Measurements from ENCODE around the gene PCDHB9. TPM values are rescaled to one million over a fixed set of nuclear protein-coding genes. Genes with fewer than 3 reads are reported as not detected.

Gene PCDHB9
- total and polyA plus RNA-seq, 2 experiments from 2014 or later = 0.27 to 0.63 TPM

GRCh38 chr5:141149812-141150211 is 37.1 kb upstream of the PCDHB9 start, which contains the start of gene PCDHB6 (continued):
- TF ChIP-seq, protein P1, sequence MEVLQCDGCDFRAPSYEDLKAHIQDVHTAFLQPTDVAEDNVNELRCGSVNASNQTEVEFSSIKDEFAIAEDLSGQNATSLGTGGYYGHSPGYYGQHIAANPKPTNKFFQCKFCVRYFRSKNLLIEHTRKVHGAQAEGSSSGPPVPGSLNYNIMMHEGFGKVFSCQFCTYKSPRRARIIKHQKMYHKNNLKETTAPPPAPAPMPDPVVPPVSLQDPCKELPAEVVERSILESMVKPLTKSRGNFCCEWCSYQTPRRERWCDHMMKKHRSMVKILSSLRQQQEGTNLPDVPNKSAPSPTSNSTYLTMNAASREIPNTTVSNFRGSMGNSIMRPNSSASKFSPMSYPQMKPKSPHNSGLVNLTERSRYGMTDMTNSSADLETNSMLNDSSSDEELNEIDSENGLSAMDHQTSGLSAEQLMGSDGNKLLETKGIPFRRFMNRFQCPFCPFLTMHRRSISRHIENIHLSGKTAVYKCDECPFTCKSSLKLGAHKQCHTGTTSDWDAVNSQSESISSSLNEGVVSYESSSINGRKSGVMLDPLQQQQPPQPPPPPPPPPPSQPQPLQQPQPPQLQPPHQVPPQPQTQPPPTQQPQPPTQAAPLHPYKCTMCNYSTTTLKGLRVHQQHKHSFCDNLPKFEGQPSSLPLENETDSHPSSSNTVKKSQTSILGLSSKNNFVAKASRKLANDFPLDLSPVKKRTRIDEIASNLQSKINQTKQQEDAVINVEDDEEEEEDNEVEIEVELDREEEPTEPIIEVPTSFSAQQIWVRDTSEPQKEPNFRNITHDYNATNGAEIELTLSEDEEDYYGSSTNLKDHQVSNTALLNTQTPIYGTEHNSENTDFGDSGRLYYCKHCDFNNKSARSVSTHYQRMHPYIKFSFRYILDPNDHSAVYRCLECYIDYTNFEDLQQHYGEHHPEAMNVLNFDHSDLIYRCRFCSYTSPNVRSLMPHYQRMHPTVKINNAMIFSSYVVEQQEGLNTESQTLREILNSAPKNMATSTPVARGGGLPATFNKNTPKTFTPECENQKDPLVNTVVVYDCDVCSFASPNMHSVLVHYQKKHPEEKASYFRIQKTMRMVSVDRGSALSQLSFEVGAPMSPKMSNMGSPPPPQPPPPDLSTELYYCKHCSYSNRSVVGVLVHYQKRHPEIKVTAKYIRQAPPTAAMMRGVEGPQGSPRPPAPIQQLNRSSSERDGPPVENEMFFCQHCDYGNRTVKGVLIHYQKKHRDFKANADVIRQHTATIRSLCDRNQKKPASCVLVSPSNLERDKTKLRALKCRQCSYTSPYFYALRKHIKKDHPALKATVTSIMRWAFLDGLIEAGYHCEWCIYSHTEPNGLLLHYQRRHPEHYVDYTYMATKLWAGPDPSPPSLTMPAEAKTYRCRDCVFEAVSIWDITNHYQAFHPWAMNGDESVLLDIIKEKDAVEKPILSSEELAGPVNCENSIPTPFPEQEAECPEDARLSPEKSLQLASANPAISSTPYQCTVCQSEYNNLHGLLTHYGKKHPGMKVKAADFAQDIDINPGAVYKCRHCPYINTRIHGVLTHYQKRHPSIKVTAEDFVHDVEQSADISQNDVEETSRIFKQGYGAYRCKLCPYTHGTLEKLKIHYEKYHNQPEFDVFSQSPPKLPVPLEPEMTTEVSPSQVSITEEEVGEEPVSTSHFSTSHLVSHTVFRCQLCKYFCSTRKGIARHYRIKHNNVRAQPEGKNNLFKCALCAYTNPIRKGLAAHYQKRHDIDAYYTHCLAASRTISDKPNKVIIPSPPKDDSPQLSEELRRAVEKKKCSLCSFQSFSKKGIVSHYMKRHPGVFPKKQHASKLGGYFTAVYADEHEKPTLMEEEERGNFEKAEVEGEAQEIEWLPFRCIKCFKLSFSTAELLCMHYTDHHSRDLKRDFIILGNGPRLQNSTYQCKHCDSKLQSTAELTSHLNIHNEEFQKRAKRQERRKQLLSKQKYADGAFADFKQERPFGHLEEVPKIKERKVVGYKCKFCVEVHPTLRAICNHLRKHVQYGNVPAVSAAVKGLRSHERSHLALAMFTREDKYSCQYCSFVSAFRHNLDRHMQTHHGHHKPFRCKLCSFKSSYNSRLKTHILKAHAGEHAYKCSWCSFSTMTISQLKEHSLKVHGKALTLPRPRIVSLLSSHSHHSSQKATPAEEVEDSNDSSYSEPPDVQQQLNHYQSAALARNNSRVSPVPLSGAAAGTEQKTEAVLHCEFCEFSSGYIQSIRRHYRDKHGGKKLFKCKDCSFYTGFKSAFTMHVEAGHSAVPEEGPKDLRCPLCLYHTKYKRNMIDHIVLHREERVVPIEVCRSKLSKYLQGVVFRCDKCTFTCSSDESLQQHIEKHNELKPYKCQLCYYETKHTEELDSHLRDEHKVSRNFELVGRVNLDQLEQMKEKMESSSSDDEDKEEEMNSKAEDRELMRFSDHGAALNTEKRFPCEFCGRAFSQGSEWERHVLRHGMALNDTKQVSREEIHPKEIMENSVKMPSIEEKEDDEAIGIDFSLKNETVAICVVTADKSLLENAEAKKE (CRISPR knock-in tag; IDR thresholded peaks at IDR 0.05) = no peak

GRCh38 chr5:141150224-141150992 is 36.6 kb upstream of the PCDHB9 start:
- H3K9me2 ChIP-seq (ENCODE audit: insufficient read depth) = no peaks in the 10 kb centered on the region
- H3K4me1 Mint-ChIP-seq = no peaks in the 10 kb centered on the region
- H2AFZ ChIP-seq = no peak overlapping the region
- no peak overlapping the region for H3K4me3 Mint-ChIP-seq
- H3F3A ChIP-seq (replicated peaks; ENCODE audit: low read depth) = no peaks in the 10 kb centered on the region
- no peaks in the 10 kb centered on the region for H3K4me1 ChIP-seq (ENCODE audit: insufficient read depth)
- ATAC-seq (no peak), DNase-seq (ENCODE audit: low spot score) (no peak)
- no peaks in the 10 kb centered on the region for H3K36me3 ChIP-seq (ENCODE audit: insufficient read depth)
- H3K27ac Mint-ChIP-seq = no peak overlapping the region
- H3K27ac ChIP-seq (ENCODE audit: low read depth) = no peak overlapping the region
- H3K27me3 Mint-ChIP-seq (ENCODE audit: insufficient read depth, low read depth, poor library complexity) = peaks cover 2% of the 10 kb centered on the region
- peaks cover 22% of the 10 kb centered on the region for H3K36me3 Mint-ChIP-seq (ENCODE audit: low read depth)
- no peaks in the 10 kb centered on the region for H3K79me2 ChIP-seq (replicated peaks; ENCODE audit: insufficient read depth)
- H3K4me3 ChIP-seq = no peak overlapping the region
- H3K27me3 ChIP-seq (ENCODE audit: insufficient read depth) = no peaks in the 10 kb centered on the region
- H3K9me3 Mint-ChIP-seq = peaks cover 23% of the 10 kb centered on the region
- H4K20me1 ChIP-seq (replicated peaks; ENCODE audit: insufficient read depth) = no peaks in the 10 kb centered on the region; the same call in 1 of the 2 replicates
- H3K4me2 ChIP-seq = no peak overlapping the region
- no peak for TF ChIP-seq CTCF (conservative IDR thresholded peaks at IDR 0.05; ENCODE audit: low read depth in 2 of 2)
- no peak for TF ChIP-seq ZNF331 (CRISPR knock-in tag; IDR thresholded peaks at IDR 0.05; ENCODE audit: low read depth)
- TF ChIP-seq NANOG (IDR thresholded peaks at IDR 0.05; ENCODE audit: borderline replicate concordance) = no peak
- no peak for TF ChIP-seq JUNB (IDR thresholded peaks at IDR 0.05; ENCODE audit: unreplicated experiment)
- TF ChIP-seq POLR2AphosphoS5 (IDR thresholded peaks at IDR 0.05; ENCODE audit: low read depth) = no peak
- no peak for TF ChIP-seq EZH2phosphoT487 (IDR thresholded peaks at IDR 0.05; ENCODE audit: unreplicated experiment)
- no peak for TF ChIP-seq CREB1 (CRISPR knock-in tag; IDR thresholded peaks at IDR 0.05; ENCODE audit: low read depth)
- no peak for TF ChIP-seq ETS1 (IDR thresholded peaks at IDR 0.05)

Data from GM23338 (cell line).